ENCODE measurements around the gene DDX24.

Gene DDX24

GRCh38 chr14:94047581-94047980, 33.4 kb downstream of the DDX24 start:
- WGBS: 95% methylated on average over 3 of the region's 3 CpGs
- no peaks in the 10 kb centered on the region for H3K27me3 ChIP-seq (ENCODE audit: insufficient read depth, low read length)
- H3K27ac ChIP-seq (ENCODE audit: low read depth, low read length): no peak overlapping the region
- H3K9me3 ChIP-seq (ENCODE audit: insufficient read depth, low read depth, low read length): no peaks in the 10 kb centered on the region
- H3K36me3 ChIP-seq (ENCODE audit: insufficient read depth, low read length): peaks cover 88% of the 10 kb centered on the region
- H3K9ac ChIP-seq (ENCODE audit: low read depth, low read length): no peak overlapping the region
- H3K4me1 ChIP-seq (ENCODE audit: insufficient read depth, low read length): no peaks in the 10 kb centered on the region; the same call in 1 of the 2 replicates
- H3K4me3 ChIP-seq (ENCODE audit: low read length): no peak overlapping the region

GRCh38 chr14:94046696-94047250, 34.2 kb downstream of the DDX24 start:
- Histone ChIP-seq H3K4me3 (ENCODE audit: low read length) (no peak overlapping the region), H3K27me3 (ENCODE audit: insufficient read depth, low read length) (no peaks in the 10 kb centered on the region), H3K27ac (ENCODE audit: low read depth, low read length) (no peak overlapping the region), H3K4me1 (ENCODE audit: insufficient read depth, low read length) (no peaks in the 10 kb centered on the region), H3K36me3 (ENCODE audit: insufficient read depth, low read length) (peaks cover 80% of the 10 kb centered on the region), H3K9ac (ENCODE audit: low read depth, low read length) (no peak overlapping the region), H3K9me3 (ENCODE audit: insufficient read depth, low read depth, low read length) (no peaks in the 10 kb centered on the region)
- WGBS: 94% methylated on average over 7 of the region's 7 CpGs

GRCh38 chr14:94045563-94046345, 35.2 kb downstream of the DDX24 start:
- no peak overlapping the region for H3K4me3 ChIP-seq (ENCODE audit: low read length)
- peaks cover 69% of the 10 kb centered on the region for H3K36me3 ChIP-seq (ENCODE audit: insufficient read depth, low read length)
- WGBS: 95% methylated on average over 19 of the region's 19 CpGs
- no peak overlapping the region for H3K27ac ChIP-seq (ENCODE audit: low read depth, low read length)
- H3K9ac ChIP-seq (ENCODE audit: low read depth, low read length): no peak overlapping the region
- no peaks in the 10 kb centered on the region for H3K27me3 ChIP-seq (ENCODE audit: insufficient read depth, low read length)
- no peaks in the 10 kb centered on the region for H3K9me3 ChIP-seq (ENCODE audit: insufficient read depth, low read depth, low read length)
- no peaks in the 10 kb centered on the region for H3K4me1 ChIP-seq (ENCODE audit: insufficient read depth, low read length)

GRCh38 chr14:94045101-94045500, 35.9 kb downstream of the DDX24 start:
- no peaks in the 10 kb centered on the region for H3K9me3 ChIP-seq (ENCODE audit: insufficient read depth, low read depth, low read length)

GRCh38 chr14:94044476-94045091, 36.4 kb downstream of the DDX24 start:
- Histone ChIP-seq H3K27me3 (ENCODE audit: insufficient read depth, low read length) (no peaks in the 10 kb centered on the region), H3K4me3 (ENCODE audit: low read length) (no peak overlapping the region), H3K36me3 (ENCODE audit: insufficient read depth, low read length) (peaks cover 58% of the 10 kb centered on the region), H3K4me1 (ENCODE audit: insufficient read depth, low read length) (no peaks in the 10 kb centered on the region), H3K9me3 (ENCODE audit: insufficient read depth, low read depth, low read length) (no peaks in the 10 kb centered on the region), H3K27ac (ENCODE audit: low read depth, low read length) (no peak overlapping the region), H3K9ac (ENCODE audit: low read depth, low read length) (no peak overlapping the region)
- WGBS: 95% methylated on average over 20 of the region's 20 CpGs

More at GRCh38 chr14:94045101-94045500, 35.9 kb downstream of the DDX24 start:
- no peak overlapping the region for H3K9ac ChIP-seq (ENCODE audit: low read depth, low read length)
- no peak overlapping the region for H3K27ac ChIP-seq (ENCODE audit: low read depth, low read length)
- peaks cover 63% of the 10 kb centered on the region for H3K36me3 ChIP-seq (ENCODE audit: insufficient read depth, low read length)
- 94% methylated on average over 8 of the region's 8 CpGs for WGBS
- no peaks in the 10 kb centered on the region for H3K4me1 ChIP-seq (ENCODE audit: insufficient read depth, low read length)
- H3K4me3 ChIP-seq (ENCODE audit: low read length): no peak overlapping the region
- H3K27me3 ChIP-seq (ENCODE audit: insufficient read depth, low read length): no peaks in the 10 kb centered on the region

GRCh38 chr14:94043756-94044475, 37.1 kb downstream of the DDX24 start:
- Histone ChIP-seq H3K9ac (ENCODE audit: low read depth, low read length) (no peak overlapping the region), H3K27ac (ENCODE audit: low read depth, low read length) (no peak overlapping the region), H3K4me1 (ENCODE audit: insufficient read depth, low read length) (no peaks in the 10 kb centered on the region), H3K27me3 (ENCODE audit: insufficient read depth, low read length) (no peaks in the 10 kb centered on the region), H3K9me3 (ENCODE audit: insufficient read depth, low read depth, low read length) (no peaks in the 10 kb centered on the region), H3K4me3 (ENCODE audit: low read length) (no peak overlapping the region), H3K36me3 (ENCODE audit: insufficient read depth, low read length) (peaks cover 53% of the 10 kb centered on the region)
- 95% methylated on average over 14 of the region's 14 CpGs for WGBS

- WGBS: 93% methylated on average over 13 of the region's 13 CpGs
- no peak overlapping the region for H3K4me3 ChIP-seq (ENCODE audit: low read length)
- H3K9ac ChIP-seq (ENCODE audit: low read depth, low read length): no peak overlapping the region
- H3K9me3 ChIP-seq (ENCODE audit: insufficient read depth, low read depth, low read length): no peaks in the 10 kb centered on the region
- H3K27ac ChIP-seq (ENCODE audit: low read depth, low read length): no peak overlapping the region
- no peaks in the 10 kb centered on the region for H3K4me1 ChIP-seq (ENCODE audit: insufficient read depth, low read length)
- H3K36me3 ChIP-seq (ENCODE audit: insufficient read depth, low read length): peaks cover 47% of the 10 kb centered on the region
- no peaks in the 10 kb centered on the region for H3K27me3 ChIP-seq (ENCODE audit: insufficient read depth, low read length)
Measured at GRCh38 chr14:94043111-94043755, 37.8 kb downstream of the DDX24 start.

- no peak overlapping the region for H3K4me3 ChIP-seq (ENCODE audit: low read length)
- H3K4me1 ChIP-seq (ENCODE audit: insufficient read depth, low read length): no peaks in the 10 kb centered on the region
- H3K27me3 ChIP-seq (ENCODE audit: insufficient read depth, low read length): no peaks in the 10 kb centered on the region
- WGBS: 92% methylated on average over 12 of the region's 12 CpGs
- H3K9ac ChIP-seq (ENCODE audit: low read depth, low read length): no peak overlapping the region
- H3K36me3 ChIP-seq (ENCODE audit: insufficient read depth, low read length): peaks cover 42% of the 10 kb centered on the region
- H3K27ac ChIP-seq (ENCODE audit: low read depth, low read length): no peak overlapping the region
- no peaks in the 10 kb centered on the region for H3K9me3 ChIP-seq (ENCODE audit: insufficient read depth, low read depth, low read length)
Measured at GRCh38 chr14:94042433-94043091, 38.4 kb downstream of the DDX24 start.

GRCh38 chr14:94041551-94042346, 39.3 kb downstream of the DDX24 start:
- no peaks in the 10 kb centered on the region for H3K9me3 ChIP-seq (ENCODE audit: insufficient read depth, low read depth, low read length)
- no peak overlapping the region for H3K9ac ChIP-seq (ENCODE audit: low read depth, low read length)
- no peak overlapping the region for H3K4me3 ChIP-seq (ENCODE audit: low read length)
- no peaks in the 10 kb centered on the region for H3K27me3 ChIP-seq (ENCODE audit: insufficient read depth, low read length)
- no peak overlapping the region for H3K27ac ChIP-seq (ENCODE audit: low read depth, low read length)
- 90% methylated on average over 18 of the region's 18 CpGs for WGBS
- H3K36me3 ChIP-seq (ENCODE audit: insufficient read depth, low read length): peaks cover 34% of the 10 kb centered on the region
- no peaks in the 10 kb centered on the region for H3K4me1 ChIP-seq (ENCODE audit: insufficient read depth, low read length)

- Histone ChIP-seq H3K9ac (ENCODE audit: low read depth, low read length) (no peak overlapping the region), H3K4me1 (ENCODE audit: insufficient read depth, low read length) (no peaks in the 10 kb centered on the region), H3K27me3 (ENCODE audit: insufficient read depth, low read length) (no peaks in the 10 kb centered on the region), H3K9me3 (ENCODE audit: insufficient read depth, low read depth, low read length) (no peaks in the 10 kb centered on the region), H3K27ac (ENCODE audit: low read depth, low read length) (no peak overlapping the region), H3K36me3 (ENCODE audit: insufficient read depth, low read length) (peaks cover 25% of the 10 kb centered on the region), H3K4me3 (ENCODE audit: low read length) (no peak overlapping the region)
- WGBS: 91% methylated on average over 13 of the region's 13 CpGs
Measured at GRCh38 chr14:94040796-94041195, 40.2 kb downstream of the DDX24 start.

Measured in HUES64 (cell line).